Type B pancreatic cell (in vitro differentiated cells): ENCODE data around the gene CENPO. TPM values are rescaled to one million over a fixed set of nuclear protein-coding genes. Genes with fewer than 3 reads are reported as not detected.

Experiments
- DNase-seq: peaks from one replicate; pipeline ENCODE4 v3.0.0; 2021; ENCODE audit warnings: mixed read lengths; ENCODE audit not compliant: unreplicated experiment; ENCODE audit errors: extremely low spot score
- H3K27ac Mint-ChIP-seq: 2 replicates; pipeline ENCODE4 v1.8.0; 2021; ENCODE audit warnings: mild to moderate bottlenecking, mixed read lengths
- H3K27me3 Mint-ChIP-seq: 2 replicates; pipeline ENCODE4 v1.8.0; 2021; ENCODE audit warnings: mixed read lengths
- H3K36me3 Mint-ChIP-seq: 2 replicates; pipeline ENCODE4 v1.8.0; 2021; ENCODE audit warnings: mixed read lengths
- H3K4me1 Mint-ChIP-seq: one replicate; pipeline ENCODE4 v1.8.0; 2021; ENCODE audit warnings: mixed read lengths; ENCODE audit not compliant: unreplicated experiment
- H3K4me3 Mint-ChIP-seq: 2 replicates; pipeline ENCODE4 v1.8.0; 2021; ENCODE audit warnings: mild to moderate bottlenecking, mixed read lengths
- H3K9me3 Mint-ChIP-seq: 2 replicates; pipeline ENCODE4 v1.8.0; 2021; ENCODE audit warnings: mixed read lengths
- total RNA-seq: library from RNA; stranded (reverse); gene quantifications from 2 replicates; pipeline ENCODE4 v1.2.1, GENCODE V29; 2021; ENCODE audit warnings: low replicate concordance
- TF ChIP-seq, protein P1 (sequence below): fragments of 200-600 bp; sonication (generic); conservative IDR thresholded peaks from 2 replicates; pipeline ENCODE4 v1.5.0; 2021; ENCODE audit warnings: antibody characterized with exemption, mild to moderate bottlenecking

Gene CENPO
- total RNA-seq, 1 donor from 2014 or later = 39.7 TPM

- no peak for DNase-seq
- no peak overlapping the region for H3K4me3 Mint-ChIP-seq
- H3K4me1 Mint-ChIP-seq = peaks cover 8% of the 10 kb centered on the region
- no peaks in the 10 kb centered on the region for H3K36me3 Mint-ChIP-seq
- no peak overlapping the region for H3K27ac Mint-ChIP-seq
- TF ChIP-seq, protein P1, sequence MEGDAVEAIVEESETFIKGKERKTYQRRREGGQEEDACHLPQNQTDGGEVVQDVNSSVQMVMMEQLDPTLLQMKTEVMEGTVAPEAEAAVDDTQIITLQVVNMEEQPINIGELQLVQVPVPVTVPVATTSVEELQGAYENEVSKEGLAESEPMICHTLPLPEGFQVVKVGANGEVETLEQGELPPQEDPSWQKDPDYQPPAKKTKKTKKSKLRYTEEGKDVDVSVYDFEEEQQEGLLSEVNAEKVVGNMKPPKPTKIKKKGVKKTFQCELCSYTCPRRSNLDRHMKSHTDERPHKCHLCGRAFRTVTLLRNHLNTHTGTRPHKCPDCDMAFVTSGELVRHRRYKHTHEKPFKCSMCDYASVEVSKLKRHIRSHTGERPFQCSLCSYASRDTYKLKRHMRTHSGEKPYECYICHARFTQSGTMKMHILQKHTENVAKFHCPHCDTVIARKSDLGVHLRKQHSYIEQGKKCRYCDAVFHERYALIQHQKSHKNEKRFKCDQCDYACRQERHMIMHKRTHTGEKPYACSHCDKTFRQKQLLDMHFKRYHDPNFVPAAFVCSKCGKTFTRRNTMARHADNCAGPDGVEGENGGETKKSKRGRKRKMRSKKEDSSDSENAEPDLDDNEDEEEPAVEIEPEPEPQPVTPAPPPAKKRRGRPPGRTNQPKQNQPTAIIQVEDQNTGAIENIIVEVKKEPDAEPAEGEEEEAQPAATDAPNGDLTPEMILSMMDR = no peak
- no peaks in the 10 kb centered on the region for H3K27me3 Mint-ChIP-seq
- no peaks in the 10 kb centered on the region for H3K9me3 Mint-ChIP-seq
Observed at GRCh38 chr2:24787532-24787931, 5.7 kb upstream of the CENPO start.

DNA sequence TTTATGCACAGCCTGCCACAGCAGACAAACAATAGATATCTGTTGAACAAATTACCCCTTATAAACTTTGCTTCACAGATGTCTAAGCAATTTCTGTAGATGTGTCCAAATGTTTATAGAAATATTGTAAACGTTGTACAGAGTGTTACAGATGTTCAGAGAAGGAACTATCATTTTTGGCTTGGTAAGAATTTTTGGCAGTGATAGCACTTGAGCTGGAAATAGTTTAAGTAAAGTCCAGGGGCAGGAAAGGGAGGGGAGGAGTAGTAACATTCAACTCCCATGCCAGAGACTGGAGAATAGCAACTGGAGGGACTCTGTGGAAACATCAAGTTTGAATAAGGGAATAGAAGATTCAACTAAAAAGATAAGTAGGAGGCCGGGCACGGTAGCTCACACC is 4.4 kb upstream of the CENPO start:
- TF ChIP-seq, protein P1 = no peak
- Mint-ChIP-seq H3K9me3 (no peaks in the 10 kb centered on the region), H3K36me3 (no peaks in the 10 kb centered on the region), H3K4me1 (peaks cover 14% of the 10 kb centered on the region), H3K27me3 (no peaks in the 10 kb centered on the region), H3K4me3 (no peak overlapping the region), H3K27ac (no peak overlapping the region)
- no peak for DNase-seq

DNA sequence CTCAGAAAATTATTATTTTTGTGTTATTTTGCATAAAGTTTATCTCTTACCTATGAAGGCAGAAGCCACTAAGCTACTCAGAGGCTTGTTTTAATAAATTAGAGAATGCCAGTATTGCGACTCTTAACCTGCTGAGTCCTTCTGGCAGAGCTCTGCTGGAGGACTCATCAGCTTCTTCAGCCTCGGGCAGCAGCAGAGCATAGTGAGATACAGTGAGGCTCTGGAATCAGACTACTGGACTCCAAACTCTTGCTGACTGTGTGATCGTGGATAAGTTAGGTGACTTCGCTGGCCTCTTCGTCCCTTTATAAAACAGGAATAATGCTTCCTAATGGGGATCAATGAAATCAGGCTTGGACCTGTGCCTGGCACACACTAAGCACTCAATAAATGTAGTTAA is 1.8 kb upstream of the CENPO start:
- Mint-ChIP-seq H3K9me3 (no peaks in the 10 kb centered on the region), H3K27ac (peak overlapping the region; percentile 41), H3K36me3 (peaks cover under 1% of the 10 kb centered on the region), H3K4me1 (peaks cover 20% of the 10 kb centered on the region), H3K4me3 (no peak overlapping the region), H3K27me3 (no peaks in the 10 kb centered on the region)
- TF ChIP-seq, protein P1 = no peak
- no peak for DNase-seq

DNA sequence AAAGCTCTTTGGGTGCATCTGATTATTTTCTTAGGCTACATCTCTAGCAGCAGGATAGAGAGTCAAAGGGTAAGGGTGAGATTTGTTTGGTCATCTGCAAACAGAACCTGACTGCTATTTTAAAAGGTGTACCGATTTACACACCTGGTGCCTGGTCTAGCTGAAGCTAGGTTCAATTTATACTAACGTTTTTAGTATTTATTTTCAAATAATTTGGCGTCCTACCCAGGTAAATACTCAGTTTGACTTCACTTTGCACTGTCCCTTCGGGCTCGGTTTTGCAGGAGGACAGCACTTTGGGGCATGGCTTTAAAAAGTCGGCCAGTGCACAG is 717 bp upstream of the CENPO start:
- Mint-ChIP-seq H3K27me3 (no peaks in the 10 kb centered on the region), H3K4me1 (peaks cover 20% of the 10 kb centered on the region), H3K4me3 (peak overlapping the region; percentile 99), H3K27ac (peak overlapping the region; percentile 100), H3K9me3 (no peaks in the 10 kb centered on the region), H3K36me3 (peaks cover 11% of the 10 kb centered on the region)
- TF ChIP-seq, protein P1 = no peak
- no peak for DNase-seq

DNA sequence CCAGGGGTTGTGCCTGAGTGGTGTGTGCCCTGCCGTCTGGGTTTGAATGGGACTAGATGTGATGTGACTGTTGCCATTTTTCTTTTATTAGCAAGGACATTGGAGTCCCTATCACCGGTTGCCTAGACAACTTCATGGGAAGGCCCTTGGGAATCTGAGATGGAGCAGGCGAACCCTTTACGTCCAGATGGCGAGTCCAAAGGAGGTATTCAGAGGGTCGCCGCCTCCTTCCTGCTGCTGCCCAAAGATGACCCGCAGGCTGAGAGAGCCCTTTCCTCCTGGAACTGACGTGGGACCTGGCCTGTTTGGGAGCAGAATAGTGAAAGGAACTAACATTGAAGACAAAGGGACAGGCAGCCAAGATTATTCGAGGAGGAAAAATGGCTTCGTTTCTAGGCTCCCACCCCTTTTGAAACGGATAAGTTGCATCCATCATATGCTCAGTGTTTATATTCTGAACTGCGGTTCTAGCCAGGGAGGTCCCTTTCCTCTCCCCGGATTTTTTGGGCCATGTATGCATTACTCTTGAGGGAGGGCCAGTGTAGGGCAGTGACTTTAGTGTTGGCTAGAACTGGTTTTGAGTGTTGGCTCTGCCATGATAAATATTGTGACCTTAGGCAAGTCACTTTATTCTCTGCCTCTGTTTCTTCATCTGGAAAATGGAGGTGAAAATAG is 673 bp downstream of the CENPO start:
- H3K4me1 Mint-ChIP-seq = peaks cover 20% of the 10 kb centered on the region
- DNase-seq = no peak
- TF ChIP-seq, protein P1 = no peak
- peaks cover 24% of the 10 kb centered on the region for H3K36me3 Mint-ChIP-seq
- H3K27me3 Mint-ChIP-seq = no peaks in the 10 kb centered on the region
- H3K27ac Mint-ChIP-seq = peak overlapping the region; percentile 100
- peak overlapping the region; percentile 99 for H3K4me3 Mint-ChIP-seq
- no peaks in the 10 kb centered on the region for H3K9me3 Mint-ChIP-seq
